ENCODE results near the gene MLH3.
A peak's percentile ranks its signal among the peaks of the same experiment; 100 is the strongest.
"Not testable (repeated sequence)": the region's sequence is repeated elsewhere in the genome, so short reads cannot be mapped to it uniquely, and the experiment has no call there.

MLH3 gene

DNA sequence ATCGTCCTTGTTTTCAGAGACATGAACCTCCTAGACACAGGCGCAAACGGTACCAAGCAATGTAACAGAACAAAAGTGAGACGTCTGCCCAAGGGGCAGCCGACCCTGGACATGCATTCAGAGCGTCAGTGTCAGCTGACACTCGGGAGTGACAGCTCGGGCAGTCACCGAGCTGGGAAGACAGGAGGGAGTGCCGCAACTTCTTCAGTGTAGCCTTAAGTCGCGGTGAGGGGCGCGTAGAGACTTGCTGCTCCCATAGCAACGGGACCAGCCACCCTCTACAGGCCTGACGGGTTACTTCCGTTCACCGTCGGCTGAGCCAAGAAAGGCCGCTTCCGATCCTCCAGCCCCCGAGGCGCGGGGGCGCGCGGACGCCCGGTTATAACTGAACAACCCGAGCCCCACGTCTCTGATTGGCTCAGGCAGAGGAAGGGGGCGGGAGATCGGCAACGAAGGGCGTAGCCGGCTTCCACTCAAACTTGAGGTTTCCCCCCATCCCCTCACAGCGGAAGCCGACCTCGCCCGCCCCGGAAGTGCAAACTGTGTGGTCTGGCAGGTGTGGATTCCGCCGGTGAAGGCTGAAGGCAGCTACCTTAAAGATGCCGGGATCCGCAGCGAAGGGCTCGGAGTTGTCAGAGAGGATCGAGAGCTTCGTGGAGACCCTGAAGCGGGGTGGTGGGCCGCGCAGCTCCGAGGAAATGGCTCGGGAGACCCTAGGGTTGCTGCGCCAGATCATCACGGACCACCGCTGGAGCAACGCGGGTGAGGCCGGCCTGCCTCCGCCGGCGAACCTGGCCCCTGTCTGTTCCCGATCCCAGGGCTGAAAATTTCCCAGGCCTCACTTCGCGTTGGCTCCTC is 48.6 kb downstream of the MLH3 start, which contains the start of gene EIF2B2:
TSS of gene EIF2B2 (plus strand) at position 530 of the 858 bp plus-strand sequence. CDS start at position 600, 70 bp downstream.
- no peaks in the 10 kb centered on the region for H3K9me3 ChIP-seq (ENCODE audit: low read depth, low read length)
- no peak for TF ChIP-seq EZH2 (IDR thresholded peaks at IDR 0.05)
- peak; percentile 83 for TF ChIP-seq POLR2AphosphoS5 (IDR thresholded peaks at IDR 0.05; ENCODE audit: borderline replicate concordance, low read depth, low read length)
- peaks cover 34% of the 10 kb centered on the region for H3K36me3 ChIP-seq (ENCODE audit: insufficient read depth, low read length)
- H3K27ac ChIP-seq = peak within 1 kb of the TSS; percentile 79
- peak within 1 kb of the TSS; percentile 83 for H3K9ac ChIP-seq (ENCODE audit: insufficient read length)
- peak within 1 kb of the TSS; percentile 93 for H3K4me3 ChIP-seq
- DNase-seq (ENCODE audit: low read depth, low spot score) = no peak

DNA sequence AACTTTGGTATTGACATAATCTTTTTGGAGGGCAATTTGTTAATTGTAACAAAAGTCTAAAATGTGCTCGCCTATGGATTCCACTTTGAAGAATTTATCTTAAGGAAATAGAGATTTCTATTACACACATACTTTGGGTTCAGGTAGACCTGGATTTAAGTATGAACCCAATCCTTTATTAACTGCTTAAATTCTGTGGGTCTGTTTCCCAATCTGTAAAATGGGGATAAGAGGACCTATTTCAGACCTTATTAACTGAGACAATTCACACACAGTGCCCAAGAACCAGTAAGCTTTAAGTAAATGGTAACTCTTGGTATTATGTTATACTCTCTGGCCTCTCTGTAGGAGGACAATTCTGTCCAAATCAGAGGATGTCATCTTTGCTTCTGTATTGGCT is 49.4 kb downstream of the MLH3 start:
- peak overlapping the region; percentile 79; the same call in 1 of the 2 replicates for H3K27ac ChIP-seq
- H3K36me3 ChIP-seq (ENCODE audit: insufficient read depth, low read length) = peaks cover 27% of the 10 kb centered on the region
- peak overlapping the region; percentile 79 for H3K9ac ChIP-seq (ENCODE audit: insufficient read length)
- no peak for DNase-seq (ENCODE audit: low read depth, low spot score)
- peak overlapping the region; percentile 93 for H3K4me3 ChIP-seq
- TF ChIP-seq POLR2AphosphoS5 (IDR thresholded peaks at IDR 0.05; ENCODE audit: borderline replicate concordance, low read depth, low read length) (no peak), FOXP2 (optimal IDR thresholded peaks at IDR 0.05; ENCODE audit: control extremely low read depth, extremely low read length, insufficient read depth) (no peak), EZH2 (IDR thresholded peaks at IDR 0.05) (no peak)
- H3K9me3 ChIP-seq (ENCODE audit: low read depth, low read length) = no peaks in the 10 kb centered on the region

DNA sequence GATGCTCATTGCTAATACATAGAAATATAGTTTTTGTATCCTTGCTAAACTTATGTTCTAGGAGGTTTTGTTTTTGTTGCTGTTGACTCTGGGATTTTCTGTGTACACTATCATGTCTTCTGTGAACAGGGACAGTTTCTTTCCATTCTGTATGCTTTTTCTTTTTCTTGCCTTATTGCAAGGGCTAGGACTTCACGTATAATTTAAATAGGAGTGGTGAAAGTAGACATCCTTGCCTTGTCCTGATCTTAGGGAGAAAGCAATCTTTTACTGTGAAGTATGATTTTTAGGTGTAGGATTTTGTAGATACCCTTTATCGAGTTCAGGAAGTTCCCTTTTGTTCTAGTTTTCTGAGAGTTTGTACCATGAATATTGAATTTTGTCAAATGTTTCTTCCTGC is 50.0 kb downstream of the MLH3 start:
- no peak for TF ChIP-seq FOXP2 (optimal IDR thresholded peaks at IDR 0.05; ENCODE audit: control extremely low read depth, extremely low read length, insufficient read depth)
- TF ChIP-seq POLR2AphosphoS5 (IDR thresholded peaks at IDR 0.05; ENCODE audit: borderline replicate concordance, low read depth, low read length) = no peak
- TF ChIP-seq EZH2 (IDR thresholded peaks at IDR 0.05) = no peak
- DNase-seq (ENCODE audit: low read depth, low spot score) = no peak
- Histone ChIP-seq H3K36me3 (ENCODE audit: insufficient read depth, low read length) (peaks cover 20% of the 10 kb centered on the region), H3K4me3 (no peak overlapping the region), H3K9me3 (ENCODE audit: low read depth, low read length) (no peaks in the 10 kb centered on the region), H3K9ac (ENCODE audit: insufficient read length) (no peak overlapping the region), H3K27ac (no peak overlapping the region)

DNA sequence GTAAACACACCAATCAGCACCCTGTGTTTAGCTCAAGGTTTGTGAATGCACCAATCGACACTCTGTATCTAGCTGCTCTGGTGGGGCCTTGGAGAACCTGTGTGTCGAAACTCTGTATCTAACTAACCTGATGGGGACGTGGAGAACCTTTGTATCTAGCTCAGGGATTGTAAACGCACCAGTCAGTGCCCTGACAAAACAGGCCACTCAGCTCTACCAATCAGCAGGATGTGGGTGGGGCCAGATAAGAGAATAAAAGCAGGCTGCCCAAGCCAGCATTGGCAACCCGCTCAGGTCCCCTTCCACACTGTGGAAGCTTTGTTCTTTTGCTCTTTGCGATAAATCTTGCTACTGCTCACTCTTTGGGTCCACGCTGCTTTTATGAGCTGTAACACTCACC is 55.5 kb downstream of the MLH3 start:
- H3K27ac ChIP-seq; H3K4me3 ChIP-seq; H3K9me3 ChIP-seq (ENCODE audit: low read depth, low read length); DNase-seq (ENCODE audit: low read depth, low spot score); H3K9ac ChIP-seq (ENCODE audit: insufficient read length); H3K36me3 ChIP-seq (ENCODE audit: insufficient read depth, low read length): not testable (repeated sequence)

DNA sequence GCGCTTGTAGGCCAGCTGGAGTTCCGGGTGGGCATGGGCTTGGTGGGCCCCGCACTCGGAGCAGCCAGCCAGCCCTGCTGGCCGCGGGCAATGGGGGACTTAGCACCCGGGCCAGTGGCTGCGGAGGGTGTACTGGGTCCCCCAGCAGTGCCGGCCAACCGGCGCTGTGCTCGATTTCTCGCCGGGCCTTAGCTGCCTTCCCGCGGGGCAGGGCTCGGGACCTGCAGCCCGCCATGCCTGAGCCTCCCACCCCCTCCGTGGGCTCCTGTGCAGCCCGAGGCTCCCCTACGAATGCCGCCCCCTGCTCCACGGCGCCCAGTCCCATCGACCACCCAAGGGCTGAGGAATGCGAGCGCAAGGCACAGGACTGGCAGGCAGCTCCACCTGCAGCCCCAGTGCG is 57.1 kb downstream of the MLH3 start:
- not testable (repeated sequence) for H3K9ac ChIP-seq (ENCODE audit: insufficient read length); DNase-seq (ENCODE audit: low read depth, low spot score); H3K27ac ChIP-seq; H3K36me3 ChIP-seq (ENCODE audit: insufficient read depth, low read length); H3K4me3 ChIP-seq; H3K9me3 ChIP-seq (ENCODE audit: low read depth, low read length)

DNA sequence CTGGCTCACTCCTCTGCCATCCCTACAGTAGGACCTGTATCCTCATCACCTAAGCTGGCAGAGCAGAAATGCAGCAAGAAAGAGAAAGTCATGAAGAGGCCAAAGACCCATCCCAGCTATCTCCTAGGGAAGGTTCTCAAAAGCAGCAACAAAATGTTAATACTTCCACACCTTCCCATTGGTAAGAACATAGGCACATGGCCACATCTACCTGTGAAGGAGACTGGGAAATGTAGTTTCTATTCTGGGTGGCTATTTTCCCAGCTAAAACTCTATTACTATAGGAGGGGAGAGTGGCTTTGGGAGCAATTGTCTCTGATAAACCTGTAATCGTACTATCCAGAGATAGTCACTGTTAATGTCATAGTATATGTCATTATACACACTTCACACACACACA is 62.3 kb downstream of the MLH3 start:
- Histone ChIP-seq H3K36me3 (ENCODE audit: insufficient read depth, low read length) (no peaks in the 10 kb centered on the region), H3K9ac (ENCODE audit: insufficient read length) (no peak overlapping the region), H3K27ac (no peak overlapping the region), H3K4me3 (no peak overlapping the region), H3K9me3 (ENCODE audit: low read depth, low read length) (no peaks in the 10 kb centered on the region)
- TF ChIP-seq POLR2AphosphoS5 (IDR thresholded peaks at IDR 0.05; ENCODE audit: borderline replicate concordance, low read depth, low read length) = no peak
- no peak for TF ChIP-seq FOXP2 (optimal IDR thresholded peaks at IDR 0.05; ENCODE audit: control extremely low read depth, extremely low read length, insufficient read depth)
- no peak for TF ChIP-seq EZH2 (IDR thresholded peaks at IDR 0.05)
- no peak for DNase-seq (ENCODE audit: low read depth, low spot score)

DNA sequence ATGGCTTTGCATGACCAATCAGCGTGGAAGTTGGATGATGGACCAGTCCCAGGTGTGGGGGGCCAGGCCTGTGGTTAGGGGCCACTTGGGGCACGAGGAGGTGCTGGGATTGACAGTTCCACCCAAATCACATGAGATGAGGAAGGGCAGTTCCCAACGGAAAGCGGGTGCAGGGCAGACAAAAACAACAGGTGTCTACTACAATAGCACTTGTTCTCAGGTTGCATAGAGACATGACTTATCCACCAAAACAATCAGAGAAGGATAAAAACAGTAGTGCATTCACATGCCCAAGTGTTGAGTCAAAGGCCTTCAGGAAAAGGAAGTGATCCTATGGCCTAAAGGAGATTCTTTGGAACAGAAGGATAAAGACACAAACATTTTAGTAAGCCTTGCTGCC is 63.1 kb downstream of the MLH3 start:
- Histone ChIP-seq H3K27ac (no peak overlapping the region), H3K4me3 (no peak overlapping the region), H3K36me3 (ENCODE audit: insufficient read depth, low read length) (no peaks in the 10 kb centered on the region), H3K9me3 (ENCODE audit: low read depth, low read length) (no peaks in the 10 kb centered on the region), H3K9ac (ENCODE audit: insufficient read length) (no peak overlapping the region)
- DNase-seq (ENCODE audit: low read depth, low spot score) = no peak
- TF ChIP-seq POLR2AphosphoS5 (IDR thresholded peaks at IDR 0.05; ENCODE audit: borderline replicate concordance, low read depth, low read length) (no peak), EZH2 (IDR thresholded peaks at IDR 0.05) (no peak), FOXP2 (optimal IDR thresholded peaks at IDR 0.05; ENCODE audit: control extremely low read depth, extremely low read length, insufficient read depth) (no peak)

DNA sequence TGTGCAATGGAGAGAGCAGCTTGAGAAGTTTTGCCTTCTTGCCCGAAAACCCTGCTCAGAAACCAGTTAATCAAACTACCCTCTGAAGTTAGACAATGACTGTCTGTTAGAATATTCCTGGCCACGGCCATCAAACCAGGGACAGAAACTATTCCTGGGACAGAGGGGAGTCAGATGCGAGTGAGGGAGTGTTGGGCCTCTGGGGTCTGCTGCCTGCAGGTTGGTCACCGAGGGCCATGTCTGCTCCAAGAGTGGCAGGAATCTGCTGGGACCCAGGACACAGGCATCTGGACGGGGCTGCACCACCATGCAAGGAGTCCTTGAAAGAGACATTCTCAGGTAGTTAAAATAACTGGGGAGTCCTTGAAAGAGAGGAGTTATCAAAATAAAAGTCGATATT is 65.5 kb downstream of the MLH3 start:
- no peaks in the 10 kb centered on the region for H3K36me3 ChIP-seq (ENCODE audit: insufficient read depth, low read length)
- DNase-seq (ENCODE audit: low read depth, low spot score) = no peak
- H3K27ac ChIP-seq = no peak overlapping the region
- H3K4me3 ChIP-seq = no peak overlapping the region
- no peaks in the 10 kb centered on the region for H3K9me3 ChIP-seq (ENCODE audit: low read depth, low read length)
- no peak overlapping the region for H3K9ac ChIP-seq (ENCODE audit: insufficient read length)
- TF ChIP-seq POLR2AphosphoS5 (IDR thresholded peaks at IDR 0.05; ENCODE audit: borderline replicate concordance, low read depth, low read length) (no peak), EZH2 (IDR thresholded peaks at IDR 0.05) (no peak)

DNA sequence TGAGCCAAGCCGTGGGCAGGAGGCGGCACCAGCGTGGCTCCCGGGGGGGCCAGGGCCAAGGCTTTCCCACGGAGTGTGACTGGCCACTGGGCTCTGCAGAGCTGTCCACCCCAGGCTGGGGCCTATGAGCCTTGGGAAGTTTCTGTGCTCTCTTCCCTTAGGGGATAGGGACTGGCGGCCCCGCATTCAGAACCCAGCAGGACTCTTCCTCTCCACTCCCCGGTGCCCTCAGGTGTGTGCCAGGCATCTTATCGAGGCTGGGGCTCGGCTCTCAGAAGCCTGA is 66.3 kb downstream of the MLH3 start:
- no peak overlapping the region for H3K27ac ChIP-seq
- no peaks in the 10 kb centered on the region for H3K9me3 ChIP-seq (ENCODE audit: low read depth, low read length)
- H3K36me3 ChIP-seq (ENCODE audit: insufficient read depth, low read length) = no peaks in the 10 kb centered on the region
- DNase-seq (ENCODE audit: low read depth, low spot score) = no peak
- no peak overlapping the region for H3K4me3 ChIP-seq
- TF ChIP-seq POLR2AphosphoS5 (IDR thresholded peaks at IDR 0.05; ENCODE audit: borderline replicate concordance, low read depth, low read length) (no peak), EZH2 (IDR thresholded peaks at IDR 0.05) (no peak), FOXP2 (optimal IDR thresholded peaks at IDR 0.05; ENCODE audit: control extremely low read depth, extremely low read length, insufficient read depth) (no peak)
- no peak overlapping the region for H3K9ac ChIP-seq (ENCODE audit: insufficient read length)

Measured in SK-N-MC (cell line).